Mesenchymal stem cell (in vitro differentiated cells and primary cell): ENCODE results near the gene MAP1A.

Experiments
- DNase-seq: peaks from one replicate; pipeline ENCODE4 v3.0.0-alpha.2; 2013
- H2AFZ ChIP-seq: one replicate; pipeline ENCODE4 v1.6.1; 2013; ENCODE audit warnings: low read depth, mild to moderate bottlenecking, control low read depth, inconsistent platforms, low read length, moderate library complexity
- H2AK5ac ChIP-seq: 2 replicates; pipeline ENCODE4 v1.6.1; 2013; ENCODE audit warnings: low read length, moderate library complexity, mild to moderate bottlenecking, inconsistent platforms; ENCODE audit not compliant: severe bottlenecking
- H2BK120ac ChIP-seq: one replicate; pipeline ENCODE4 v1.6.1; 2013; ENCODE audit warnings: low read depth, mild to moderate bottlenecking, inconsistent platforms, low read length, moderate library complexity
- H2BK12ac ChIP-seq, 2 experiments: one replicate each; pipeline ENCODE4 v1.6.1; 2013; ENCODE audit warnings: inconsistent platforms in 2 of 2, low read length in 2 of 2, mild to moderate bottlenecking in 2 of 2, moderate library complexity in 2 of 2, control low read depth in 1 of 2
- H2BK15ac ChIP-seq: one replicate; pipeline ENCODE4 v1.6.1; 2013; ENCODE audit warnings: mild to moderate bottlenecking, low read depth, inconsistent platforms; ENCODE audit not compliant: poor library complexity, severe bottlenecking
- H2BK5ac ChIP-seq: 2 replicates; pipeline ENCODE4 v1.6.1; 2013; ENCODE audit warnings: low read depth, mild to moderate bottlenecking, low read length, control low read depth, inconsistent platforms; ENCODE audit not compliant: poor library complexity, severe bottlenecking
- H3K14ac ChIP-seq, 2 experiments: one replicate each; pipeline ENCODE4 v1.6.1; 2013; ENCODE audit warnings: inconsistent platforms in 2 of 2, low read length in 2 of 2, control low read depth in 1 of 2, mild to moderate bottlenecking in 1 of 2, moderate library complexity in 1 of 2
- H3K18ac ChIP-seq, 2 experiments: one replicate each; pipeline ENCODE4 v1.6.1; 2013; ENCODE audit warnings: inconsistent platforms in 2 of 2, low read length in 2 of 2, control low read depth in 1 of 2, low read depth in 1 of 2, mild to moderate bottlenecking in 1 of 2
- H3K23ac ChIP-seq, 2 experiments: one replicate each; pipeline ENCODE4 v1.6.1; 2013; ENCODE audit warnings: inconsistent platforms in 2 of 2, low read length in 2 of 2, mild to moderate bottlenecking in 2 of 2, moderate library complexity in 2 of 2, control low read depth in 1 of 2
- H3K27ac ChIP-seq: 2 replicates; pipeline ENCODE4 v1.5.1; 2013; ENCODE audit warnings: mild to moderate bottlenecking, moderate library complexity, low read length, control low read depth, inconsistent platforms; ENCODE audit not compliant: poor library complexity, severe bottlenecking
- H3K27me3 ChIP-seq, 2 experiments: 2 replicates each; pipeline versions ENCODE4 v1.6.1 to v1.7.0; 2013; ENCODE audit warnings: low read length in 2 of 2, mild to moderate bottlenecking in 2 of 2, moderate library complexity in 2 of 2, control low read depth in 1 of 2, inconsistent platforms in 1 of 2; ENCODE audit not compliant: control insufficient read depth in 1 of 2, insufficient read depth in 1 of 2
- H3K36me3 ChIP-seq, 2 experiments: 2 replicates each; pipeline versions ENCODE4 v1.6.1 to v1.7.0; 2013; ENCODE audit warnings: low read length in 2 of 2, control low read depth in 1 of 2, inconsistent platforms in 1 of 2, low read depth in 1 of 2, mild to moderate bottlenecking in 1 of 2; ENCODE audit not compliant: insufficient read depth in 2 of 2, control insufficient read depth in 1 of 2
- H3K4ac ChIP-seq, 2 experiments: one replicate each; pipeline ENCODE4 v1.6.1; 2013; ENCODE audit warnings: inconsistent platforms in 2 of 2, low read length in 2 of 2, mild to moderate bottlenecking in 2 of 2, moderate library complexity in 2 of 2, control low read depth in 1 of 2, low read depth in 1 of 2
- H3K4me1 ChIP-seq: 2 replicates; pipeline ENCODE4 v1.6.1; 2013; ENCODE audit warnings: low read depth, low read length, control low read depth; ENCODE audit not compliant: control insufficient read depth, insufficient read depth
- H3K4me2 ChIP-seq: 2 replicates; pipeline ENCODE4 v1.6.1; 2013; ENCODE audit warnings: low read length, mild to moderate bottlenecking, inconsistent platforms; ENCODE audit not compliant: poor library complexity, severe bottlenecking
- H3K4me3 ChIP-seq, 2 experiments: 2 replicates each; pipeline versions ENCODE4 v1.5.1 to v1.7.0; 2013; ENCODE audit warnings: low read length in 2 of 2, mild to moderate bottlenecking in 2 of 2, control low read depth in 1 of 2, low read depth in 1 of 2; ENCODE audit not compliant: insufficient read depth in 1 of 2
- H3K79me1 ChIP-seq: replicated peaks from 2 replicates; pipeline ENCODE4 v1.6.1; 2013; ENCODE audit warnings: mild to moderate bottlenecking, control low read depth, low read length, inconsistent platforms; ENCODE audit not compliant: poor library complexity, severe bottlenecking
- H3K9ac ChIP-seq: 2 replicates; pipeline ENCODE4 v1.7.0; 2013; ENCODE audit warnings: mild to moderate bottlenecking, low read length, moderate library complexity
- H3K9me3 ChIP-seq: 2 replicates; pipeline ENCODE4 v1.7.0; 2013; ENCODE audit warnings: mild to moderate bottlenecking, low read length; ENCODE audit not compliant: control insufficient read depth
- H4K8ac ChIP-seq: one replicate; pipeline ENCODE4 v1.6.1; 2013; ENCODE audit warnings: inconsistent platforms, mild to moderate bottlenecking, low read length, moderate library complexity
- H4K91ac ChIP-seq: one replicate; pipeline ENCODE4 v1.6.1; 2013; ENCODE audit warnings: mild to moderate bottlenecking, low read length, inconsistent platforms
- WGBS: methylation state at CpG from one replicate; pipeline ENCODE4 v1.1.7; 2013; ENCODE audit warnings: mixed read lengths; 5-methylcytosine and 5-hydroxymethylcytosine counted together

The MAP1A gene

GRCh38 chr15:43483297-43484128 is 33.9 kb upstream of the MAP1A start:
- no peak overlapping the region for H4K8ac ChIP-seq
- H3K27me3 ChIP-seq: no peaks in the 10 kb centered on the region
- H3K18ac ChIP-seq: no peak overlapping the region
- no peak overlapping the region for H3K4me3 ChIP-seq
- no peak overlapping the region for H3K27ac ChIP-seq
- no peak overlapping the region for H2AK5ac ChIP-seq
- H3K23ac ChIP-seq: no peak overlapping the region
- no peak overlapping the region for H3K4ac ChIP-seq
- H3K36me3 ChIP-seq: peaks cover 36 to 74% of the 10 kb centered on the region in 2 experiments
- no peak overlapping the region for H4K91ac ChIP-seq
- no peak overlapping the region for H3K14ac ChIP-seq
- H2BK120ac ChIP-seq: no peak overlapping the region
- peaks cover 26% of the 10 kb centered on the region for H3K79me1 ChIP-seq
- H3K4me2 ChIP-seq: no peak overlapping the region
- H2BK12ac ChIP-seq: no peak overlapping the region
- H2BK15ac ChIP-seq: no peak overlapping the region
- H3K4me1 ChIP-seq: no peaks in the 10 kb centered on the region
- 95% methylated on average over 2 of the region's 4 CpGs for WGBS
- no peak overlapping the region for H2BK5ac ChIP-seq
- peak overlapping the region; percentile 18 for H3K9ac ChIP-seq
- no peaks in the 10 kb centered on the region for H3K9me3 ChIP-seq
- no peak overlapping the region for H2AFZ ChIP-seq
- peak; percentile 50 for DNase-seq

- Histone ChIP-seq H2BK12ac (no peak overlapping the region), H4K91ac (no peak overlapping the region), H3K79me1 (peaks cover 25% of the 10 kb centered on the region), H2AK5ac (no peak overlapping the region), H3K4me3 (no peak overlapping the region), H3K4me2 (no peak overlapping the region), H3K27ac (no peak overlapping the region), H3K23ac (no peak overlapping the region), H3K9ac (peak overlapping the region; percentile 18), H3K9me3 (no peaks in the 10 kb centered on the region), H4K8ac (no peak overlapping the region), H3K14ac (no peak overlapping the region), H3K27me3 (no peaks in the 10 kb centered on the region), H3K36me3 (peaks cover 32 to 74% of the 10 kb centered on the region in 2 experiments), H2BK15ac (no peak overlapping the region), H2BK5ac (no peak overlapping the region), H2AFZ (no peak overlapping the region), H2BK120ac (no peak overlapping the region), H3K4me1 (no peaks in the 10 kb centered on the region), H3K4ac (no peak overlapping the region), H3K18ac (no peak overlapping the region)
- 93% methylated on average over 2 of the region's 2 CpGs for WGBS
- DNase-seq: peak; percentile 20
Measured at GRCh38 chr15:43484455-43484854, 33.0 kb upstream of the MAP1A start.

- no peak overlapping the region for H3K23ac ChIP-seq
- 93% methylated on average over 5 of the region's 6 CpGs for WGBS
- H2BK15ac ChIP-seq: no peak overlapping the region
- no peak overlapping the region for H2AK5ac ChIP-seq
- H3K27me3 ChIP-seq: no peaks in the 10 kb centered on the region
- H4K8ac ChIP-seq: no peak overlapping the region
- no peak for DNase-seq
- H3K18ac ChIP-seq: no peak overlapping the region
- peaks cover 17% of the 10 kb centered on the region for H3K79me1 ChIP-seq
- no peak overlapping the region for H3K9ac ChIP-seq
- no peak overlapping the region for H2AFZ ChIP-seq
- H2BK120ac ChIP-seq: no peak overlapping the region
- peaks cover 21 to 79% of the 10 kb centered on the region in 2 experiments for H3K36me3 ChIP-seq
- H3K14ac ChIP-seq: no peak overlapping the region
- no peak overlapping the region for H3K4ac ChIP-seq
- no peaks in the 10 kb centered on the region for H3K4me1 ChIP-seq
- H4K91ac ChIP-seq: no peak overlapping the region
- H3K9me3 ChIP-seq: no peaks in the 10 kb centered on the region
- no peak overlapping the region for H3K4me3 ChIP-seq
- no peak overlapping the region for H2BK5ac ChIP-seq
- no peak overlapping the region for H3K4me2 ChIP-seq
- H3K27ac ChIP-seq: no peak overlapping the region
- no peak overlapping the region for H2BK12ac ChIP-seq
Measured at GRCh38 chr15:43487271-43487895, 30.0 kb upstream of the MAP1A start.

GRCh38 chr15:43488790-43489189 is 28.6 kb upstream of the MAP1A start:
- Histone ChIP-seq H3K4ac (no peak overlapping the region), H2AFZ (no peak overlapping the region), H3K4me2 (no peak overlapping the region), H2AK5ac (no peak overlapping the region), H3K36me3 (peaks cover 17 to 71% of the 10 kb centered on the region in 2 experiments), H3K18ac (no peak overlapping the region), H3K14ac (no peak overlapping the region), H4K8ac (no peak overlapping the region), H3K4me3 (no peak overlapping the region), H3K23ac (no peak overlapping the region), H3K9me3 (no peaks in the 10 kb centered on the region), H2BK5ac (no peak overlapping the region), H2BK120ac (no peak overlapping the region), H4K91ac (no peak overlapping the region), H3K79me1 (peaks cover 21% of the 10 kb centered on the region), H2BK12ac (no peak overlapping the region), H3K27me3 (no peaks in the 10 kb centered on the region), H3K27ac (no peak overlapping the region), H2BK15ac (no peak overlapping the region), H3K9ac (no peak overlapping the region), H3K4me1 (no peaks in the 10 kb centered on the region)
- no peak for DNase-seq
- WGBS: 93% methylated on average over 2 of the region's 3 CpGs
